Measurements from ENCODE around the gene GRWD1.
"Not testable (repeated sequence)": the region's sequence is repeated elsewhere in the genome, so short reads cannot be mapped to it uniquely, and the experiment has no call there.

Gene GRWD1

GRCh38 chr19:48480558-48481500 lies 35.0 kb downstream of the GRWD1 start:
- DNase-seq = peak; percentile 79

DNA sequence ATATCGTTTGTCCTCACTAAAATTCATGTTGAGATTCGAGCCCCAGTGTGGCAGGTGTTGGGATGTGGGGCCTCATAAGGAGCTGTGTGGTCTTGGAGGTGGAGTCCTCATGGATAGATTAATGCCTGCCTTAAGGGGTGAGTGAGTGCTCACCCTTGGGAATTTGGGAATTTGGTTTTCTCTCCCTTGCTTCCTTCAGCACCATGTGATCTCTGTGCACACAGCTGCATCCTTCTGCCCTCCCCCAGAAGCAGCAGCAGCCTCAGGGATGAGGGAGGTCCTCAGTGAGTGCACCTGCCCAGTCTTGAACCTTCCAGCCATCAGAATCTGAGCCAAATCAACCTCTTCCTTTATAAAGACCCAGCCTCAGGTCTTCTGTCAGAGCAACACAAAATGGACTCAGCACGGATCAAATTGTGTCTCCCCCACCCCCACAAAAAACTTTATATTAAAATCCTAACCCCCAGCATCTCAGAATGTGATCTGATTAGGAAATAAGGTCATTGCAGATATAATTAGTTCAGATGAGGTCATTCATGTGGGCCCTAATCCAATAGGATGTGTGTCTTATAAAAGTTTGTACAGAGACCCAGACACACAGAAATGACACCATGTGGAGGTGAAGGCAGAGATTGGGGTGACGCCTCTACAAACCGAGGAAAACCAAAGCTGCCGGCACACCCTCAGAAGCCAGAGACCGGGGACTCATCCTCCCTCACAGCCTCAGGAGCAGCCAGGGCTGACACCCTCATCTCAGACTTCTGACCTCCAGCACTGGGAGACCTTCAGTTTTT lies 36.3 kb downstream of the GRWD1 start:
- DNase-seq = no peak

- no peak for DNase-seq
Measured at GRCh38 chr19:48483301-48483700, 37.5 kb downstream of the GRWD1 start.

GRCh38 chr19:48484247-48484893 lies 38.6 kb downstream of the GRWD1 start:
- no peak for DNase-seq

- no peak for DNase-seq
Measured at GRCh38 chr19:48484931-48485612, 39.3 kb downstream of the GRWD1 start.

GRCh38 chr19:48486706-48487105 lies 40.9 kb downstream of the GRWD1 start:
- not testable (repeated sequence) for DNase-seq

DNA sequence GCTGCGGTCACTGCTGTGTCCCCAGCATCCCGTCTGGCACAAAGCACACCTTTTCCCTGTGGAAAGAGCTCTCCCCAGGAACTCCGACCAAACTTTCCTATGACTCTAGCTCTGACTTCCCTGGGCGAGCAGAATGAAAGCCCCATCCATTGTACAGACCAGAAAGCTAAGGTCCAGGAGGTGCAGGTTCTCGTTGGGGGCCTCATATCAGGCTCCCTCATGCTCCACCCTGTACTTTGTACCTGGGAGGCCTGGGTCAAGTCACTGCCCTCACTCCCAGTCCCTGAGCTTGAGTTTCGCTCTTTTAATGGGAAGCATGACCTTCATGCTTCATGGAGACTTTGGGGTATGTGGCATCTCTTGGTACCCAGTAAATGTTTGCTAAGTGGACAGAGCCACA lies 41.8 kb downstream of the GRWD1 start:
- no peak for DNase-seq

- no peak for DNase-seq
Measured at GRCh38 chr19:48487948-48488347, 42.2 kb downstream of the GRWD1 start.

DNA sequence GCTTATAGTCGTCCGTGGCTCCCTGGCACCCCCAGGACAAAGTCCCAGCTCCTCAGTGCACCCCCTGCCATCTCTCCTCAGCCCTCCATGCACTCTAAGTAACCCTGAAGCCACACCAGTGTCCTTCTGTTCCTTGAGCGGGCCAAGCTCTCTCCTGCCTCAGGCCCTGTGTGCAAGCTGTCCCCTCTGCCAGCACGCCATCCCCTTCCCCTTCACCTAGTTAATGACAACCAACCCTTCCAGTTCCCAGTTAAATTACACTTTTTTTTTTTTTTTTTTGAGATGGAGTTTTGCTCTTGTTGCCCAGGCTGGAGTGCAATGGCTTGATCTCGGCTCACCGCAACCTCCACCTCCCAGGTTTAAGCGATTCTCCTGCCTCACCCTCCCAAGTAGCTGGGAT lies 42.7 kb downstream of the GRWD1 start:
- DNase-seq = not testable (repeated sequence)

- DNase-seq = peak; percentile 82
Measured at GRCh38 chr19:48489608-48490216, 43.9 kb downstream of the GRWD1 start.

DNA sequence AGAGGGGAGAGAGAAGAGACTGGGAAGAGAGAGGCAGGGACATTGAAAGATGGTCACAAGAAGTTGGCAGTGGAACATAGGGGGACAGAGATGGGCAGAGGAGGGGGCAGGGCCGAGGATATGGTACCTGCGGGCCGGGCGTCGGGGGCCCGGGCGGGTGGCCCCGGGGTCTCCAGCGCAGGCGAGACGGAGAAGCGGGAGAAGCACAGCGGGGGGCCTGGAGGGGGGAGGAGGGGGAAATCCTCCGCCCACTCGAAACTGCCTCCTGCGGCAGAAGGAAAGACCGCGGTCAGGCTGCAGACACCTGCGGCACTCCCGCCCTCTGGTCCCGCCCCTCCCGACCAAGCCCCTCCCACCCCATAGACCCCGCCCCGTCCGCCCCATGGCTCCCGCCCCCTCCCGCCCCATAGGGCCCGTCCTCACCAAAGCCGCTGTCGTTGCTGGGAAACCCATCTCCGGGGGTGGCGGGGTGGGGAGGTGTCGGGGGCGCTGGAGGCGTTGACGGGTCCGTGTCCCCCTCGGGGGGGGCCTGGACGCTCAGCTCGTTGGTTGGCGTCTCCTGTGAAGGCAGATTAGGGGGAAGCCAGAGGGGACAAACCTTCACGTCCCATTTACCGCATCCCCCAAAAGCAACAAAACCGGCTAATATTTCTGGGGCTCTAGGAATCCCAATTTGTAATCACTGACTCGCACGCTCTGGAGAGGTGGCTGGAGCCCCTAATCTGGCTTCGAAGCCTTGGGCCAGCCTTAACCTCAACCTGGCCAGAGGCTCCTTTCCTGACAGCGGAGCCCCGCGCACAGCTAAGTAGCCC lies 45.4 kb downstream of the GRWD1 start:
- no peak for DNase-seq

DNA sequence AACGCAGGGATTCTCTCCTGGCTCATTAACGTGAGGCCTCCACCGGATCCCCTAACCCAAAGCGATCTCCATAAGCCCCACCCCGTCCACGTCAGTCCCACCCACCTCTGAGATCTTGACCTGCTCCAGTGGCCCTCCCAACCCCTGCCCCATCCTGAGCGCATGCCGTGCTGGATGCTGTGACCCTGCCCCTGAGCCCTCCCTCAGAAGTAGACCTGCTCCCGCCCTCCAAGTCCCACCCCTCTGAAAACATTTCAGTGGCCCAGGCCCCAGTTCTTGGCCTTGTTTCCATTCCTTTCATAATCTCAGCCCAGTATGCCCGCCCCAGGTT lies 46.0 kb downstream of the GRWD1 start:
- DNase-seq = no peak

- DNase-seq = peak; percentile 94
Measured at GRCh38 chr19:48492925-48493717, 47.3 kb downstream of the GRWD1 start.

- no peak for DNase-seq
Measured at GRCh38 chr19:48493718-48494401, 48.1 kb downstream of the GRWD1 start.

GRCh38 chr19:48495396-48495795 lies 49.6 kb downstream of the GRWD1 start:
- no peak for DNase-seq

DNA sequence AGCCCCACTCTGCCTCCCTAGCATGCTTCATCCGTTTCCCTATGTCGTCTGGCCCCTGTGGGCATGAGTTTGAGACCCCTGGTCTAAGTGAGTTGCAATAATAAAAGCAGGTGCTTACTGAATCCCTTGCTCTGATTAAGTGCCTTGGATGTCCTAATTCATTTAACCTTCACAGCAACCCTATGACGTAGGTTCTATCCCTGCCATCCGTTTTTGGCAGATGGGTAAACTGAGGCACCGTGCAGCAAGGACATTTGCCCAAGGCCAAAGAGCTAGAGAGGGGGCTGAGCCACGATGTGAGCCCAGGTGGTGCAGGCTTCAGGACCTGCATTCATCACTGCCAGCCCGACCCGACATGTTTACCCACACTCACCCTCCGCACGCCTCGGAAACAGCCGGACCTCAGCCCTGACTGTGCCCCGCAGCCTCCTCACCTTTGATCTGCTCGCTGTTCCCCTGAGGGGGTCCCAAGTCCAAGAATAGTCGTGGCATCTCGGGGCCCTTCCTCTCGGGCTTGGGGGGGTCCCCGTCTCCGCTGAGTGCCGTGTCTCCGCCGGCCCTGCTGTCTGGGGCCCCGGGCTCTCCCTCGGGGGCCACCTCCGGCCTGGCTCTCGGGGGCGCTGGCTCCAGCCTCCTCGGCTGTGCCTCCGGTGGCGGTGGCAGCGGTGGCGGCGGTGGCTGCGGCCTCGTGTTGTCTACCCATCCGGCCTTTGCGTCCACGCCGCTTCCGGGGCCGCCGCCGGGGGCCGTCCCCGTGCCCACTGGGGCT lies 51.4 kb downstream of the GRWD1 start:
- no peak for DNase-seq

GRCh38 chr19:48497728-48498594 lies 52.2 kb downstream of the GRWD1 start:
- no peak for DNase-seq
